ENCODE data around the gene FCN2. TPM values are rescaled to one million over a fixed set of nuclear protein-coding genes. Genes with fewer than 3 reads are reported as not detected.
"Not testable (repeated sequence)": the region's sequence is repeated elsewhere in the genome, so short reads cannot be mapped to it uniquely, and the experiment has no call there.

The FCN2 gene
- total RNA-seq, 4 donors from 2014 or later: not detected

DNA sequence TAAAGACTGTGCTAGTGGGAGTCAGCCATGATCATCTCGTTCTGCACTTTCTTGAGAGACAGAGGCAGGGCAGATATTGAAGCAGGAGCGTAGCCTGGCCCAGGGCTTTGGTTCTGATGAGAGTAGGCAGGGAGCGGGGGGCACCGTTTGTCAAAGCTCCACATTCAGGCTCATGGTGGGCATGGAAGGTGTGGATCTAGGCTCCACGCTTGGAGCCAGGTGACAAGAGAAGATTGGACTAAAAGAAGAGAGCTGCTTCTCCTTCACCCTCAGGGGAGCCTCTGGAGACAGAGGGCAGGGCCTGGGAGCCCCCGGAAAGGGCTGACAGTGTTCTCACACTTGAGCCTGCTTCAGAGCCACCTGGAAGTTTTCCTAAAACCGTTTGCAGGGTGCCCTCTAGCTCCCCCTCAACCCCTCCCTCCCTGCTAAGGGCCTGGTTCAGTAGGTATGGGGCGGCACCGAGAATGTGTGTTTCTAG is 24.7 kb upstream of the FCN2 start:
- no peak for DNase-seq
- 64 to 71% methylated on average over 5 to 6 of the region's 9 CpGs for WGBS, 2 donors
- H3K4me3 ChIP-seq: no peak overlapping the region
- peaks cover 0 to 7% (median 0%) of the 10 kb centered on the region in 3 donors for H3K4me1 ChIP-seq
- intact Hi-C loops (cut with DNase I): no loop called here
- no peak overlapping the region for H3K27ac ChIP-seq
- TF ChIP-seq POLR2A (IDR thresholded peaks at IDR 0.05): no peak
- TF ChIP-seq, protein P1, sequence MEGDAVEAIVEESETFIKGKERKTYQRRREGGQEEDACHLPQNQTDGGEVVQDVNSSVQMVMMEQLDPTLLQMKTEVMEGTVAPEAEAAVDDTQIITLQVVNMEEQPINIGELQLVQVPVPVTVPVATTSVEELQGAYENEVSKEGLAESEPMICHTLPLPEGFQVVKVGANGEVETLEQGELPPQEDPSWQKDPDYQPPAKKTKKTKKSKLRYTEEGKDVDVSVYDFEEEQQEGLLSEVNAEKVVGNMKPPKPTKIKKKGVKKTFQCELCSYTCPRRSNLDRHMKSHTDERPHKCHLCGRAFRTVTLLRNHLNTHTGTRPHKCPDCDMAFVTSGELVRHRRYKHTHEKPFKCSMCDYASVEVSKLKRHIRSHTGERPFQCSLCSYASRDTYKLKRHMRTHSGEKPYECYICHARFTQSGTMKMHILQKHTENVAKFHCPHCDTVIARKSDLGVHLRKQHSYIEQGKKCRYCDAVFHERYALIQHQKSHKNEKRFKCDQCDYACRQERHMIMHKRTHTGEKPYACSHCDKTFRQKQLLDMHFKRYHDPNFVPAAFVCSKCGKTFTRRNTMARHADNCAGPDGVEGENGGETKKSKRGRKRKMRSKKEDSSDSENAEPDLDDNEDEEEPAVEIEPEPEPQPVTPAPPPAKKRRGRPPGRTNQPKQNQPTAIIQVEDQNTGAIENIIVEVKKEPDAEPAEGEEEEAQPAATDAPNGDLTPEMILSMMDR (IDR thresholded peaks at IDR 0.05): no peak
- no peaks in the 10 kb centered on the region for H3K36me3 ChIP-seq
- peaks cover 0 to 1% (median under 1%) of the 10 kb centered on the region in 3 donors for H3K9me3 ChIP-seq
- peaks cover 0 to 41% (median 0%) of the 10 kb centered on the region in 4 donors for H3K27me3 ChIP-seq

DNA sequence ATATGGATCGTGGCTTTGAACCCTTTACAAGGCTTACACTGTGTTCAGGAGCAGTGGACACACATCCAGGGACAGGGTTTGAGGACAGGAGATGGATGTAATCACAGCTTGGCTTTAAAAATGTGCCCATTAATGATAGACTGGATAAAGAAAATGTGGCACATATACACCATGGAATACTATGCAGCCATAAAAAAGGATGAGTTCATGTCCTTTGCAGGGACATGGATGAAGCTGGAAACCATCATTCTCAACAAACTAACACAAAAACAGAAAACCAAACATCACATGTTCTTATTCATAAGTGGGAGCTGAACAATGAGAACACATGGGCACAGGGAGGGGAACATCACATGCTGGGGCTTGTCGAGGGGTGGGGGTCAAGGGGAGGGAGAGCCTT is 23.2 kb upstream of the FCN2 start:
- H3K36me3 ChIP-seq; H3K4me3 ChIP-seq; DNase-seq; H3K4me1 ChIP-seq; intact Hi-C loops (cut with DNase I); H3K9me3 ChIP-seq; H3K27ac ChIP-seq: not testable (repeated sequence)
- peaks cover 0 to 41% (median 0%) of the 10 kb centered on the region in 4 donors for H3K27me3 ChIP-seq
- WGBS, 2 donors: 83 to 91% methylated on average over 2 of the region's 2 CpGs

DNA sequence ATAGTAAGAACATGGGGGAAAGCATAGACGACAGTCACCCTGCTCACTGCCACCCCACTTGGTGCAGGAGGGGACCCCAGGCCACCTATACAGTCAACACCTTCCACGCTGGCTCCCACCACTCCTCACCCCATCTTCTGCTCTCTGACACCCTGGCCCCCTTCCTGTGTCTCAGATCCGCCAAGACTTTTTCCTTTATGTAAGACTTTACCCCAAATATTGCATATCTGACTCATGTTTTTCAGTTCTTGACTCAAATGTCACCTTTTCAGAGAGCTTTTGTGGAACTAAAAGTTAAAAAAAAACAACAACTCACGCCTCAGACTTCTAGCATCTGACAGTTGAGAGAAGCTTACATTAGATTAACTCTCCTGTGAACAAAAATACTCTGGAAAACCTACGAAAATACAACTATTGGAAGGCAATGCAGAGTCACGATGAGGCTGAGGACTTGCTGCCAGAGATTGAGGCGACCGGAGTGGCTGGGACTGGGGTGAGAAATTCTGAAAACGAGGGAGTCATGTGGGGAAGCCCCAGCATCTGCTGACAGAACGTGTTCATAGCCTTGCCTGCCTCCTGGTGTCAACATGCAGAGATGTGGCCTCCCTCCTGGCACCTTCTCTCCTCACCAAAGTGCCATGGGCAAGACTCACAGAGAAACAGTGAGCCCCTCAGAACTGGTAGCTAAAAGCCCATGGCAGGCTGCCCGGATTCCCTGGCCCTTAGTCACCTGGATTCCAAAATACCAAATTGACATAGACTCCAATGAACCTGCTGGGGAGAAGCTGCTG is 22.4 kb upstream of the FCN2 start:
- intact Hi-C loops (cut with DNase I): no loop called here
- Histone ChIP-seq H3K27me3 (peaks cover 0 to 41% (median 0%) of the 10 kb centered on the region in 4 donors), H3K4me1 (peaks cover 0 to 8% (median 0%) of the 10 kb centered on the region in 3 donors), H3K4me3 (no peak overlapping the region), H3K27ac (no peak overlapping the region), H3K9me3 (no peaks in the 10 kb centered on the region), H3K36me3 (no peaks in the 10 kb centered on the region)
- no peak for DNase-seq
- WGBS, 2 donors: 35 to 41% methylated on average over 11 of the region's 11 CpGs
- TF ChIP-seq POLR2A (IDR thresholded peaks at IDR 0.05): no peak
- TF ChIP-seq, protein P1 (IDR thresholded peaks at IDR 0.05): no peak

DNA sequence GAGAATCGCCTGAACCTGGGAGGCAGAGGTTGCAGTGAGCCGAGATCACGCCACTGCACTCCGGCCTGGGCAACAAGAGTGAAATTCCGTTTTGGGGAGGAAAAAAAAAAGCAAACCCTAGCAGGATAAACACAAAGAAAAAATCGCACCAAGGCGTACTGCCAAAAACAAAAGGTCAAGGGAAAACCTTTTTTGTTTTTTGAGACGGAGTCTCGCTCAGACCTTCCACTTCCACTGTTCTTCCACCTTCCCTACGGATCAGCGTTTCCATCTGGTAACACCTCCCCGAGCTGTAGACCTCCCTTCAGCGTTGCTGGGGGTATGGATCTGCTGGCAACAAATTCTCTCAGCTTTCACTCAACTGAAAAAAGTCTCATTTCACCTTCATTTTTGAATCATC is 20.1 kb upstream of the FCN2 start:
- peaks cover 0 to 40% (median 0%) of the 10 kb centered on the region in 4 donors for H3K27me3 ChIP-seq
- WGBS, 2 donors: 81 to 83% methylated on average over 13 of the region's 13 CpGs
- no peak for DNase-seq
- TF ChIP-seq, protein P1 (IDR thresholded peaks at IDR 0.05): no peak
- no peak for TF ChIP-seq POLR2A (IDR thresholded peaks at IDR 0.05)
- H3K4me3 ChIP-seq: no peak overlapping the region
- H3K9me3 ChIP-seq: no peaks in the 10 kb centered on the region
- intact Hi-C loops (cut with DNase I): no loop called here
- H3K27ac ChIP-seq: no peak overlapping the region
- peaks cover 0 to 27% (median 0%) of the 10 kb centered on the region in 3 donors for H3K4me1 ChIP-seq
- no peaks in the 10 kb centered on the region for H3K36me3 ChIP-seq

DNA sequence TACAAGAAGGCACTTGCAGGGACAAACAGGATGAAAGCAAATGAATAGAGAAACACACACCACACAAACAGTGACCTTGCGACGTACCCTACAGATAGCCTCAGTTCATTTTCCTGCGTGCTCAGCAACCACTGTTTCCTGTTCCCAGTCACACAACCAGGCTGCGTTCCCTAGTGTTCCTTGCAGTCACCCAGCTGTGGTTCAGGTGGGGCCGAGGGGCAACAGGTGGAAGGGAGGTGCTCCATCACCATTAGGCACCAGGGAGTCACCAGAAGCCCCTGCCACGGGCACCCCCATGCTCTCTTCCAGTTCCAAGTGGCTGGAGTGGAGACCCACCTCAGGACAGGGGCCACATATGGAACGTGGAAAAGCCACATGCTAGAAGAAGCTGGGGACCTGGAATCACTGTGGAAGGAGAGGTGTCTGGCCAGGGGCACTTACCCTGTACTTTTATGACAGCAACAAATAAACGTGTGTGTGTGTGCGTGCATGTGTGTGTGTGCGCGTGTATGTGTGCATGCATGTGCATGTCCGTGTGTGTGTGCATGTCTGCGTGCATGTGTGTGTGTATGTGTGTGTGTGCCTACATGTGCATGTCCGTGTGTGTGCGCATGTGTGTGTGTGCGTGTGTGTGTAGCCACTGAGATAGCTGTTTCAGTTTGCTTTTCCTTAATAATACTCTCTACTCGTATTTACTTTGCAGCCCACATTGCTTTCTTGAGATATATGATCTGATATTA is 18.8 kb upstream of the FCN2 start:
- peaks cover 0 to 27% (median 0%) of the 10 kb centered on the region in 4 donors for H3K27me3 ChIP-seq
- peaks cover 0 to 27% (median 0%) of the 10 kb centered on the region in 3 donors for H3K4me1 ChIP-seq
- DNase-seq: no peak
- TF ChIP-seq, protein P1 (IDR thresholded peaks at IDR 0.05): no peak
- no peak for TF ChIP-seq POLR2A (IDR thresholded peaks at IDR 0.05)
- intact Hi-C loops (cut with DNase I): no loop called here
- H3K36me3 ChIP-seq: no peaks in the 10 kb centered on the region
- H3K9me3 ChIP-seq: no peaks in the 10 kb centered on the region
- 83 to 90% methylated on average over 15 of the region's 17 CpGs for WGBS, 2 donors
- no peak overlapping the region for H3K27ac ChIP-seq
- no peak overlapping the region for H3K4me3 ChIP-seq

Data from esophagus squamous epithelium (tissue), 5 donors.